ENCODE results near the gene ITGA7.
A peak's percentile ranks its signal among the peaks of the same experiment; 100 is the strongest.

The ITGA7 gene

GRCh38 chr12:55734595-55734994, 26.9 kb upstream of the ITGA7 start:
- no peak for DNase-seq

DNA sequence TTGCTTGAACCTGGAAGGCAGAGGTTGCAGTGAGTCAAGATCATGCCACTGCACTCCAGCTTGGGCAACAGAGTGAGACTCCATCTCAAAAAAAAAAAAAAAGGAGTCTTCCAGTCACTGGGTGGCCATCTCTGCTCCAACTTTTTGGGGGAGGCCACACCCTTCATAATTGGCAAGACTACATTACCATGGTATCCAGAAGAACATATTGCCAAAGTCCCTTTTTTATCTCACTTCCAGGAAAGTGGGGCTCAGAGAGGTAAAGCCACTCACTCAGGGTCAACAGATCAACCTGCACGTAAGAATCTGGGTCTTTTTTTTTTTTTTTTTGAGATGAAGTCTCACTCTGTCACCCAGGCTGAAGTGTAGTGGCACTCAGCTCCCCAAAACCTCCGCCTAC, 26.2 kb upstream of the ITGA7 start:
- no peak for DNase-seq

DNA sequence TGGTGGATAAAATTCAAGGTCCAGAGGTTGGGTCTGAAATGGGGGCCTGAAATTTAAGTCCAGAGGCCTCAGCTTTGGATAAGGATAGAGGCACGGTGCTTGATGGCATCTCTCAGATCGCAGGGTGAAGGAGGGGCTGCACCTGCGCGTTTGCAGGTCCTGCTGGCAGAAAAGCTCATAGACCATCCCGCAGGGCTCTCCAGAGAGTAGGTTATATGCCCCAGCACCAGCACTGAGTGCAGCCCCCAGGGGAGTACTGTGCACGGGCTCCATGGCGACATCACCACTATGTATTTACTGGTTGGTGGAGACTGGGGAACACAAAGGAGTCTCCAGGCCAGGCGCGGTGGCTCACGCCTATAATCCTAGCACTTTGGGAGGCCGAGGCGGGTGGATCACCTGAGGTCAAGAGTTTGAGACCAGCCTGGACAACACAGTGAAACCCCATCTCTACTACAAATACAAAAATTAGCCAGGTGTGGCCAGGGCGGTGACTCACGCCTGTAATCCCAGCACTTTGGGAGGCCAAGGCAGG, 25.4 kb upstream of the ITGA7 start:
- DNase-seq, result no peak

- DNase-seq, result no peak
Observed at GRCh38 chr12:55732288-55732687, 24.6 kb upstream of the ITGA7 start.

DNA sequence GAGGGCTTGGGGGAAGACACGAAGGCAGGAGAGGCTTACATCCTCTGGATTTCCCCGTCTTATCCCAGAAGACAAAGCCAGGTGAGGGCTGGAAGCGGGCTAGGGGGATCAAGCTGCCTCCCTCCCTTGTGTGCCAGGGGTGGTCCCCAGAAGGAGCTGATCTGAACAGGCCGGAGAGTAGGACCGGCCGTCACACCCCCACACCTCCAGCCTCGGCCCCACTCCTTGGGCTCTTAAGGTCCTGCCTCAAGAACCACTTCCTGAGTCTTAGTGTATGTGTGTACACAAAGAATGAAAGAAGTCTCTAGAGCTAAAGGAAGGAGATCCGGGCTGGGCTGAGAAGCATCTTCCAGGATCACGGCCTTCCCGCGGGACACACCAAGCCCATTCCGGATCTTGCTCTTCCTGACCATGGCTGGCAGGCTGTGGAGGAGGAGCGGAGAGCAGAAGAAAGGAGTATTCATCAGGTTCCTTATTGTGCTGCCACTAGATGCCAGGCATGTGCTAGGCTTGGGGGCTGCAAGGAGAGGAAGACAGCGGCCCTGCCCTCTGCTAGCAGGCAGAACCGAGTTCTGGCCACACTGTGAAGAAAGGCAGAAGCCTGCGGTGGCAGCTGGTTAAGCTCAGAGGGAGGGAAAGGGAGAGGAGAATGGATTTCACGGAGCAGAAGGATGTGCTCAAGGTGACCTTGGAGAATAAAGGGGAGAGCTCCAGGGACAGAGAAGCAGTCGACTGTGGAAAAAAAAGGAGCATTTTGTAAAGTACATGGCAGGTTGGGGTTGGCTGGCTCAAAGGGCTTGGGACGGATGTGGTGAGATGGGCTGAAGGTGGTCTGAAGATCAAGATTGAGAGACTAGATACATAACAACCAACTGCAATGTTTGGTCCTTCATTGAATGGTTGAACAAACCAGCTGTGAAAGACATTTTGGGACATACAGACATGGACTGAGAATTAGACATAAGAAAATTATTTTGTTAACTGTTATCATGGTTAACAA, 22.4 kb upstream of the ITGA7 start:
- peak; percentile 13 to 44 for DNase-seq

GRCh38 chr12:55728939-55729818, 21.5 kb upstream of the ITGA7 start, which contains the start of gene CD63:
Gene CD63, minus strand, starts transcription at chr12:55729009. Its CDS starts 668 bp downstream, at chr12:55728341.
- peak; percentile 89 to 94 for DNase-seq

- peak in 1 of 2 experiments; percentile 13 for DNase-seq
Observed at GRCh38 chr12:55728186-55728938, 20.7 kb upstream of the ITGA7 start.

- DNase-seq, result peak in 1 of 2 experiments; percentile 20
Observed at GRCh38 chr12:55727643-55728185, 20.0 kb upstream of the ITGA7 start.

DNA sequence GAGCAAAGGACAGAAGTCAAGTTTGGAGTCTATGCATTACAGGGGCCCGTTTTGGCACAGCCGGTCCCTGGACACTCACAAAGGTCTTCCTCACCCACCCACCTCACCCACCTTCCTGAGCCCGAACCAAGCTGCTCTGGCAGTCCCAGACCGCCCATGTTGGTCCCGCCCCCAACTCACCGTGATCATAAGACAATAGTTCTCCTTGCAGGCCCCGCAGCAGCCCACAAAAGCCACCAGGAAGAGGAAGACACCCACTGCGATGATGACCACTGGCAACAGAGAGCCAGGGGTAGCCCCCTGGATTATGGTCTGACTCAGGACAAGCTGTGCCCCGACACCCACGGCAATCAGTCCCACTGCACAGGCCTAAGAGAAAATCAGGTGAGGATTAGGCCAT, 19.3 kb upstream of the ITGA7 start:
- no peak for DNase-seq

DNA sequence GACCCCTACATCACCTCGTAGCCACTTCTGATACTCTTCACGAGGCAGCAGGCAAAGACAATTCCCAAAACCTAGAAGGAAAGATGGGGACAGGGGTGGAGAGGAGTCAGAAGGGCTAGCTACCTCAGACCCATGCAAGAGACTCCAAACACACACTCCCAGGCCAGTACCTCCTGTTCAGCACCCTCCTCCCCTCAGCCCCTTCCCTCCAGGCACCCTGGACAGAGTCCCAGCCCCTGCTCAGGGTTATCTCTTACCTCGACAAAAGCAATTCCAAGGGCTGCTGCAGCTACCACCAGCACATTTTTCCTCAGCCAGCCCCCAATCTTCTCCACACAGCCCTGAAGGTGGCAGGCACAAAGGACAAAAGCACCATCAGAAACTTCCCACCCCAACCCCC, 17.9 kb upstream of the ITGA7 start:
- DNase-seq, result no peak

DNA sequence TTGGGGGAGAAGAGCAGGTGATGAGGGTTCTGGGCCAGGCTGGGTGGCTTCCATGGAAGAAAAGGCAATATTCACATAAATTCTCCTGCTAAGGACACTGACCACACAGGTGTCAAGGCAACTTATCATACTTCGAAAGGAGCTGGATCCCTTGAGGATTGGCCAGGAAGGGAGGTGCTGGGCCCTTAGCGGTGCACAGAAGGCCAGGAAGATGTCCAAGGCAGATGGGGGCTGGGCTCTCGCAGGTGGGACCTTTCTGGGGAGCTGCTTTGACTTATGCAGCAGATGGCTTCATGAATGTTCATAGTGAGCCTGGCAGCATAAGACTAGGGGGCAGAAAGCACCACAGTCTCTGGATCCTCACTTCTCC, 17.2 kb upstream of the ITGA7 start:
- no peak for DNase-seq

DNA sequence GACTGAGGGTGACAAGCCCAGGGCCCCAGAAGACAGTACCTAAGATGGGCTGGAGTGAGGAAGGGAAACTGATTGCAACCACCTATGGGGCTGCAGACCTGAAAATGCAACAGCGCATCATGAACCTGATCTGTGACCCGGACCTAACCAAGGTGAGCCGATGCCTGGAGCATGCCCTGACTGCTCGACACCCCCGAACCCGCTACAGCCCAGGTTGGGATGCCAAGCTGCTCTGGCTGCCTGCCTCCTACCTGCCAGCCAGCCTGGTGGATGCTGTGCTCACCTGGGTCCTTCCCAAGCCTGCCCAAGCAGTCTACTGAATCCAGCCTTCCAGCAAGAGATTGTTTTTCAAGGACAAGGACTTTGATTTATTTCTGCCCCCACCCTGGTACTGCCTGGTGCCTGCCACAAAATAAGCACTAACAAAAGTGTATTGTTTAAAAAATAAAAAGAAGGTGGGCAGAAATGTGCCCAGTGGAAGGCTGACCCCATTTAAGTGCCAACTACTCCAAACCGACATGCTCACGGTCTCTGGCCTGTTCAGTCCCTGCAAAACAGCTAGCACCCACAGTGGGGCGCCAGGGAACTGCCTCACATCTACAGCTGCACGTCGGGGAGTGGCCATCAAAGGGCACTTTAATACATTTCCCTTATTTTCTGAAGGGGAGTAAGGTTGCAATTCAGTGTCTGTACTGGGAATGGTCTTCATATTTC, 16.7 kb upstream of the ITGA7 start:
- peak; percentile 35 to 53 for DNase-seq

GRCh38 chr12:55723516-55724225, 16.0 kb upstream of the ITGA7 start:
- no peak for DNase-seq

DNA sequence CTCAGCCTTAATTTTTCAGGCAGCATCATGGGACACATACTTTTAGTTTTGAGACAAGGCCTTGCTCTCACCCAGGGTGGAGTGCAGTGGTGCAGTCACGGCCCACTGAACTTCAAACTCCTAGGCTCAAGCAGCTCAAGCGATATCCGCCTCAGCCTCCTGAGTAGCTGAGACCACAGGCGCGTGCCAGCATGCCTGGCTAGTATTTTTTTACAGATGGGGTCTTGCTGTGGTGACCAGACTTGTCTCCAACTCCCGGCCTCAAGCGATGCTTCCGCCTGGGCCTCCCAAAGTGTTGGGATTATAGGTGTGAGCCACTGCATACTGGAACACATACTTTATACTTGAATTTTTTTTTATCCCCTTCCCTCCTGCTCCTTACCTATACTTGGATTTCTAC, 15.2 kb upstream of the ITGA7 start:
- no peak for DNase-seq

DNA sequence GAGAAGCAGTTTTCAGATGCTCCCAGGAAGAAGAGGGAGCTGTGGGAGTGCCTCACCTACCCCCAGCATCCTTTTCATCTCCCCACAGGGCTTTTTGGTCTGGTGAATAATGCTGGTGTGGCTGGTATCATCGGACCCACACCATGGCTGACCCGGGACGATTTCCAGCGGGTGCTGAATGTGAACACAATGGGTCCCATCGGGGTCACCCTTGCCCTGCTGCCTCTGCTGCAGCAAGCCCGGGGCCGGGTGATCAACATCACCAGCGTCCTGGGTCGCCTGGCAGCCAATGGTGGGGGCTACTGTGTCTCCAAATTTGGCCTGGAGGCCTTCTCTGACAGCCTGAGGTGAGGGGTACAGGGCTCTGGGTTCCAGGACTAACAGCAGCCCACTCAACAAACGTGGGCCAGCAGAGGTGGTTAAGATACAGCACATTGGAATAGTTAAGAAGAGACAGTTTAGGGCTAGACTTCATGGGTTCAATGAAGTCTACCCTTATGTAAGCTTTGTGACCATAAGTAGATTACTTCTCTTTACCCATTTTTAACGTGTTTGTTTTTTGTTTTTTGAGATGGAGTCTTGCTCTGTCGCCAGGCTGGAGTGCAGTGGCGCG, 14.0 kb upstream of the ITGA7 start:
- DNase-seq, result no peak

GRCh38 chr12:55720894-55721444, 13.3 kb upstream of the ITGA7 start:
- peak; percentile 41 to 65 for DNase-seq

DNA sequence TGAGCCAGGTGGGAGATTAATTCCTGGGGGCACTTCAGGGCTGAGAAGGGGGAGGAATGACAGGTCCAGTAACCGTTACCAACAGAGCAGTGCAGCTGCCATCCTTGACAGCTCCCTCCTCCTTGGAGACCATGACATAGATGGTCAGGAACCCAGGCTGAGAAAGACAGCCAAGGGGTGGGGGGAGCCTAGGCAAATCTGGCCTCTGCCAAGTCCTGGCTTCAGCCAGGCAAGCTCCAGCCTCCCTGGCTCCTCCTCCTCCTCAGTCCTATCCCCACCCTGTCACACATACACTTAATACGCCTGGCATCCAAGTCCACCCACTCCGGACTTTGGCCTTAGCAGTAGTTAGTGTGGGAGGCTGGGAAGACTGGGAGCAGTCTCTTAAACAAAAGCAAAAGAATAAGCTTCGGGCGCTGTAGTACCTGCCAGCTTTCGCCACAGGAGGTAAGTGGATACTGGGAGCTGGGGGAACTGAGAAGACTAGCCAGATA, 12.4 kb upstream of the ITGA7 start, which contains the start of gene RDH5:
TSS of gene RDH5 (plus strand) at position 323 of the 494 bp plus-strand sequence. CDS start 792 bp downstream, outside the sequence.
- no peak for DNase-seq

GRCh38 chr12:55719371-55719770, 11.7 kb upstream of the ITGA7 start:
- DNase-seq, result no peak

GRCh38 chr12:55718624-55719275, 11.0 kb upstream of the ITGA7 start:
- DNase-seq, result no peak

Data from SHP77 (cell line).